Stimulated activated CD8-positive, alpha-beta memory T cell treated with anti-CD3 and anti-CD28 coated beads, Interleukin-4, amount 100 ng/mL, for 48 hours (primary cell): Measurements from ENCODE around the gene PRKD3.
"Not testable (repeated sequence)": the region's sequence is repeated elsewhere in the genome, so short reads cannot be mapped to it uniquely, and the experiment has no call there.

Experiments used
- DNase-seq: peaks from one replicate; pipeline ENCODE4 v3.0.0-alpha.2; 2020

Gene PRKD3

DNA sequence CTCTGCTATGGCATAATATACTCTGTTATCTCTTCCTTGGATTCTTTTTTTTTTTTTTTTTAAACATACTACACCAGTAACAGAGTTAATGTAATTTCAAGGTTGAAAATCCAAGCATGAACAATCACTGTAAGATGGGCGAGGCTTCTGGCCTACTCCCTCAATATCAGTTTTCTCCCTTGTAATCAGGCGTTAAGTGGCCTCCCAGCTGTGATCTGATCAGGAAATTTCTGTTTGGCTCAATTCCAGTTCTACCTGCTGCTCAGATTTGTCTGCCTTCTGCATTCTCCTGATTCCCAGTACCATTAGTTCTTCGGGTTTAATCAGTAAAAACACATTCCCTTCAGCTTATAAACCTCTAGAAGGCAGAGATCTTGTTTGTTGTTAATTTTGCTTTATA is 18.6 kb downstream of the PRKD3 start:
- no peak for DNase-seq

DNA sequence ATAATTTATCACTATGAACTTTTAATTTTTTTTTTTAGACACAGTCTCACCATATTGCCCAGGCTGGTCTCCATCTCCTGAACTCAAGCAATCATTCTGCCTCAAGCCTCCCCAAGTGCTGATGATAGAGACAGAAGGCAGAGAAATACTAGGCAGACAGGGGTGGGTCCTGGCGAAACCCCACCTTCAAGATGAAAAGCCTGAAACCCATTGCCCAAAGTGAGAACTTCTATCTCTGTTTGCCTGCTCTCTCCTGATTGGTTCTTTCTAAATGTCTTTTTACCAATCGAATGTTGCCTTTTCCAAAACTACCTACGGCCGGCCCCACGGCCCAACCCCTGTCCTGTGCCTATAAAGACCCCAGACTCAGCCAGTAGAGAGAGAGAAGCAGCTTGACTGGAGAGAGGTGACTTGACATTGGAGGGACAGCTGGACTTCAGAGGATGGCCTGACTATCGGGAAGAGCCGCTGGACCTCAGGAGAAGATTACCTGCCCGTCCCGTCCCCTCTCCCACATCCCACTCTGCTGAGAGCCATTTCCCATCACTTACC is 21.9 kb downstream of the PRKD3 start:
- no peak for DNase-seq

DNA sequence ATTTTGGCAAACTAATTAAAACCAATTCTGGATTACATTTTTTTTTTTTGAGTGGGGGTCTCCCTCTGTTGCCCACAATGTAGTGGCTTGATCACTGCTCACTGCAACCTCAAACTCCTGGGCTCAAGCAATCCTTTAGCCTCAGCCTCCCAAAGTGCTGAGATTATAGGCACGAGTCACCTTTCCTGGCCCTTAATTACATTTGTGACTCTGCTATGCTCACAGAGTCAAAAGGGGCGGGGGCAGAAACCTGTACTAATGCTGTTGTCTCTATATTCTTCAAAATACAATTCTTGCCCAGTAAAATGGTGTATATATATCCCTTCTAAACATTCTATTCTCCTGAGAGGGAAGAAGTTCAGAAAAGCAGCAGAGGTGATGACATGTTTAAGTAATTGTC is 23.2 kb downstream of the PRKD3 start:
- DNase-seq = no peak

DNA sequence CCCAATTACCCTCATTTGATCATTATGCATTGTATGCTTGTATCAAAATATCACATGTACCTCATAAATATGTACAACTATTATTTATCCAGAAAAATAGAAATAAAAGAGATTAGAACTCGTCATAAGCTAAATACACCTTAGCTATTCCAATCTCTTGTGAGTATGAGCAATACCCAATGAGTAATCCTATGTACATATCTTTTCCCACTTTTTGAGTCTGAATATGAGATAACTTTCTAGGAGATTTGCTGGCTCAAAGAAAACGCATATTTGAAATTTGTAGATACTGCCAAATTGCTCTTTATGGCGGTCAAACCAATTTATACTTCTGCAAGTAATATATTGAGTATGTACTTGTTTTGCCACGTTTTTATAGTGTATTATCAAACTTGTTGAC is 24.1 kb downstream of the PRKD3 start:
- no peak for DNase-seq

DNA sequence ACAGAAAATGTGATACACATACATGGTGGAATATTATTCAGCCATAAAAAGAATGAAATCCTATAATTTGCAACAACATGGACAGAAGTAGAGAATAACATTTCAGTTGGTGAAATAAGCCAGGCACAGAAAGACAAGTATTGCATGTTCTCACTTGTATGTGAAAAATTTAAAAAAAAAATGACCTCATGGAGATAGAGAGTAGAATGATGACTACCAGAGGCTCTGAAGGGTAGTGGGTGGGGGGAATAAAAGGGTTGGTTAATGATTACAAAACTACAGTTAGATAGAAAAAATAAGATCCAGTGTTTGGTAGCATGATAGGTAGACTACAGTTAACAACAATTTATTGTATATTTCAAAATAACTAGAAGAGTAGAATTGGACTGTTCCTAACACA is 24.5 kb downstream of the PRKD3 start:
- no peak for DNase-seq

DNA sequence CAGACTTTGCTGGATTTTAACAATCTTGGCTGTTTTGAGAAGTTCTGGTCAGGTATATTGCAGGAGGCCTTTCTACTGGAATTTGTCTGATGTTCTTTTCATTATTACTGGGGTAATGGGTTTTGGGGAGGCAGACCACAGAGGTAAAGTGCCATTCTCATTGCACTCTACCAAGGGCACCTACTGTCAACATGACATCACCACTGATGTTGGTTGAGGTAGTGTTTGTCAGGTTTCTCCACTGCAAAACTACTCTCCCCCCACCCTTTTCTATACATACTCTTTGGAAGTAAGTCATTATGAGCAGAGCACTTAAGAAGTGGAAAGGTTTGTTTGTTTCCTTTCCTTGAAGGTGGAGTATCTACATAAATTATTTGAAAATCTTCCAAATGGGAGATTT is 27.0 kb downstream of the PRKD3 start:
- no peak for DNase-seq

DNA sequence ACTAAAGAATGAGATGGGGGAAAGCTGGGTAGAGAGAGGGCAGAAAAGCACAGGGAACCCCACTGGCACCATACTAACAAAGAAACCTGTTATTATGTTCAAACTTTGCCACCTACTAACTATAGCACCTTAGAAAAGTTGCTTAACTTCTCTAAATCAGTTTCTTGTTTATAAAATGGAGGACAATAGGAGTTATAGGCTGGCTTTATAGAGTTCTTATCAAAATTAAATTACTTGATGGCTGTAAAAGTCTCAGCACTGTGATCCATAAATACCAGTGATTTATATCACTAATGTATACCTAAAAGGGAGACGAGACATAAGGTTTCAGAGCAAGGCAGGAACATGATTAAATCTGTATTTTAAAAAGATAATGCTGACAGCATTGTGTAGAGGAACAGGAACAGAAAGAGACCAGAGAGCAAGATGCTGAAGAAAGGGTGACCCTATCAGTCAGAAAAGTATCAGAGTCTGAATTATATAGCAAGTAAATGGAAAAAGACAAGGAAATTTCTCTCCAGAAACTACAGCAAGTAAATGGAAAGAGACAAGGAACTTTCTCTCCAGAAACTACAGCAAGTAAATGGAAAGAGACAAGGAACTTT is 29.1 kb downstream of the PRKD3 start:
- DNase-seq = no peak

DNA sequence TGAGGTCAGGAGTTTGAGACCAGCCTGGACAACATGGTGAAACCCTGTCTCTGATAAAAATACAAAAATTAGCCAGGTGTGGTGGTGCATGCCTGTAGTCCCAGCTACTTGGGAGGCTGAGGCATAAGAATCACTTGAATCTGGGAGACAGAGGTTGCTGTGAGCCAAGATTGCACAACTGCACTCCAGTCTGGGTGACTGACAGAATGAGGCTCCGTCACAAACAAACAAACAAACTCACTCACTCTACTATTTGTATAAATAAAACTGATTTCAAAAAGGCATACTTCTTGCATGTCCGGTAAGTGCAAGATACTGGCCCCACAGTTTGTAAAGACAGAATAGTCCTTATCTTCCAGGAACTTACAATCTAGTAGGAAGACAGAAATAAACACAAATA is 29.8 kb downstream of the PRKD3 start:
- DNase-seq = not testable (repeated sequence)

DNA sequence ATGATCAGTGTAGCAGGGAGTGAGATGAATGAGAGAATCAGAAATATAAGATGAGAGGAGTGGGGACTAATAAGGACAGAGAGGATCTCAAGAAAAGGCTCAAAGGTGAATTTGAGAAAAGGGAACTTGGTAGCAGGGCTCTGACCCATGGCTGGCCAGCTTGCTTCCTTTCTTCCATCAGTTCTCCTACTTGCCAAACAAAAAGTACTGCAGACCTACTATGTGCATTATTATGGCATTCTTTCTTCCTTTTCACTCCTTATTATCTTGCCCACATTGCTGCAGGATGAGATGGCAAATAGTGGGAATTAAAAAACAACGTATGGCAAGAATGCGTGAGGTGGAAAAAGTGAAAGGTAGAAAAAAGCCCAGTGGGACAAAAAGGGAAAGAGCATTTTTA is 33.0 kb downstream of the PRKD3 start:
- DNase-seq = no peak

DNA sequence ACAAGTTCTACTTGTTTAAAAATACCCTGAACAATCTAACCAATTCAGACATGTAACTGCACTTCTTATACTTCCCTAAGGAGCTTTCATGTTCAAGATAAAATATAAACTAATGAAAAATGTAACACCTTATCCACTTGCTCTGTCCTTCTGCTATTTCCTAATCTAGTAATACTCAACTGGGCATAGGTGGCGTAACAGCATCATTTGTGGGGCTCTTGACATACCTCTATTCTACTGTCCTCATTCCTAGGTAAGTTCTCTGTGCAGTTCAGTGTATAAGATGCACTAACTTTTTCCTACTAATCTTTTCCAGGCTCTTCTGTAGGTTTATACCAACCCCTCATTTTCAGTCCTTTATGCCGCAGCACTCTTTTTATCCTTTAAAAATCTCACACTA is 36.7 kb downstream of the PRKD3 start:
- no peak for DNase-seq

DNA sequence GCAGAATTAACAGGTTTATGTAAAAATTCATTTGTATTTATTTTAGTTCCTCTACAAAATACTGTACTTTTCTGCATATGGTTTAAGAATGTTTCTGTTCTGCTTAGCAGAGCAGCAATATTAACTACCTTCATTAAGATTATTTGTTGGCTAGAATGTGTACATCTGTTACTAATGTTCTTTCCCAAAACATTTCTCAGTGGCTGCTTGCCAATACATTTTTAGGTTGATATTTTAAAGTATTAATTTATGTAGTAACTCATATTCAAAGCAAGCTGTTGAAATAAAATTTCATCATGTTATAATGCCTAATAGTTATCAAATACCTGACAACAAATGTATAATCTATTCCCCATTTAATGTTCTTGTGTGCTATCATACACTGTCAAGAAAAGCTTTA is 40.3 kb downstream of the PRKD3 start:
- no peak for DNase-seq

DNA sequence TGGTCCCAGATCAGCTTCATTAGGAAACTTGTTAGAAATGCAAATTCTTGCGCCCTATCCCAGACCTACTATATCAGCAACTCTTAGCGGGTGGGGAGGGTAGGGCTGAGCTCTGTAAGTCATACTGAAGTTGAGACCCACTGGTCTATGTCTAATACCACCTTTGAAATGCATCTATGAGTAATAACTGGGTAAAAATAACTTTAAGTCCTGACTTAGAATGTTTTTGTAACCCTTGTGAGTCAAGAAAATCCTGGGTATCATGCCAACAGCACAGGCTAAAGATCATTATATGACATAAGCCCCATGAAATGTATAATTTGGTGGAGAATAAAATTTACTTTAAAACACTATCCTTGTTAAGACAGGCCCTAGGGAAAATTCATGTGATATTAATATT is 41.4 kb downstream of the PRKD3 start:
- DNase-seq = no peak

DNA sequence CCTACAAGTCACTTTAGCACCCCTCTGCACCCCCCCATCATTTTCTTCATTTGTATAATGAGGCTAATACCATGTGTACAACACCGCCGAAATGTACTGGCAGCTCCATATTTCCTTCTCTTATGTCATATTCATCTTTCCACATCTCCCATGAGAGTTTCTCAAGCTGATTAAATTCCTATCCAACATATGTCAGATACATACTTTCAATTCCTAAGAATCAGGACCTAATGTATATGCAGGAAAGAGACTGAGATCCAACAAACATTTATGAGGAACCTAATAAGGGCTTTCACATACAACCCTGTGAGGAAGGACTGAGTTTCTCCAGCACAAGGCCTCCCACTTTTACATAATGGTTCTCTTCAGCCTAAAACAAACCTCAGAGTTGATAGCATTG is 41.9 kb downstream of the PRKD3 start:
- DNase-seq = no peak

DNA sequence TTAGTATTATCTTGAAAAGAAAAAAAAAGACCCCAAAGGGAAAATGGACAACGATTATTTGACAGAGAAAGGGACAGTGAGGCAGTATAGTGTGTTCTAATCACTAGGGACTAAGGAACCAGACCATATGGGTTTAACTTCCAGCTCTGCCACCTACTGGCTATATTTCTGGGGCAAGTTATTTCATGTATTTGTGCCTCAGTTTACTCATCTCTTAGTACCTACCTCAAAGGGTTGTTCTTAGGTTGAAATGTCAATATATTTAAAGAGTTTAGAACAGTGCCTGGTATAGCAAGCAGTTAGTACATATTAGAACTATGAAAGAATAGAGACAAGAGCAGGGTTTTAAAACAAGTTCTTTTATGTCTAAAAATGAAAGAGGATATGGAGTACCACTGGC is 42.7 kb downstream of the PRKD3 start:
- DNase-seq = no peak

DNA sequence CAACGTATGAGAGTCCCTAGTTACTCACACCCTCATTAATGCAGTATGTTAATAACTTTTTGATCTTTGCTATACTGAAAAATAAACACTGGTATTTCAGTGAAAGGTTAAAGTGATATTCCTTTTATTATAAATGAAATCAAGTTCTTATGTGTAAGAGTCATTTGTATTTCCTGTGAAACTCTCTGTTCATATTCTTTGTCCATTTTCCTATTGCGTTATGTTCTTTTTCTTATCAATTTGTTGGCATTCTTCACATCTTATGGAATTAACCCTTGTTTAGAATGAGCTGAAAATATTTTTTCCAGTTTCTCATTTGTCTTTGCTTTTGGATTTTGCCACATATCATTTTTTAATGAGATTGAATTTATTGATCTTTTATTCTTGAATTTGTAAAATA is 48.3 kb downstream of the PRKD3 start:
- no peak for DNase-seq
